CD4-positive, alpha-beta memory T cell (primary cell): ENCODE measurements around the gene PDE8B. TPM values are rescaled to one million over a fixed set of nuclear protein-coding genes. Genes with fewer than 3 reads are reported as not detected.

Source experiments
- CTCF ChIA-PET: fragments of 350-600 bp; sonication (Branson Sonifier 250); formaldehyde crosslinking; loops from one replicate; lab custom pipeline; 2021; ENCODE audit warnings: inconsistent platforms; ENCODE audit not compliant: partially characterized antibody; lab: Charles Lee
- POLR2A ChIA-PET: fragments of 350-600 bp; sonication (Branson Sonifier 250); formaldehyde crosslinking; loops from one replicate; lab custom pipeline; 2021; ENCODE audit not compliant: partially characterized antibody; lab: Charles Lee
- DNase-seq, 5 donors: peaks; one replicate each; pipeline versions ENCODE4 v3.0.0 to v3.0.0-alpha.2; 2020 to 2022; ENCODE audit warnings: mixed read lengths in 1 of 5
- H3K27ac ChIP-seq: one replicate; pipeline ENCODE4 v1.7.0; 2013; ENCODE audit warnings: low read depth, low read length
- H3K27me3 ChIP-seq: 2 replicates; pipeline ENCODE4 v1.7.0; 2013; ENCODE audit warnings: mild to moderate bottlenecking, low read length, moderate library complexity; ENCODE audit not compliant: insufficient read depth
- H3K36me3 ChIP-seq: 2 replicates; pipeline ENCODE4 v1.7.0; 2013; ENCODE audit warnings: mild to moderate bottlenecking, low read length, moderate library complexity; ENCODE audit not compliant: insufficient read depth
- H3K4me1 ChIP-seq: 2 replicates; pipeline ENCODE4 v1.7.0; 2013; ENCODE audit warnings: mild to moderate bottlenecking, low read length, moderate library complexity; ENCODE audit not compliant: insufficient read depth
- H3K4me3 ChIP-seq, 2 donors: one replicate each; pipeline ENCODE4 v1.7.0; 2013; ENCODE audit warnings: low read length in 2 of 2, mild to moderate bottlenecking in 1 of 2
- H3K9me3 ChIP-seq, 2 donors: one replicate each; pipeline ENCODE4 v1.7.0; 2013; ENCODE audit warnings: low read length in 2 of 2, control low read depth in 1 of 2; ENCODE audit not compliant: control insufficient read depth in 1 of 2
- H3K27ac Mint-ChIP-seq, 7 donors: one replicate each; pipeline ENCODE4 v1.8.0; 2020 to 2021; ENCODE audit warnings: mixed read lengths in 7 of 7, mild to moderate bottlenecking in 6 of 7, inconsistent platforms in 3 of 7, moderate library complexity in 3 of 7
- H3K27me3 Mint-ChIP-seq, 2 donors: one replicate each; pipeline ENCODE4 v1.8.0; 2020 to 2021; ENCODE audit warnings: mixed read lengths in 2 of 2
- H3K36me3 Mint-ChIP-seq, 2 donors: one replicate each; pipeline ENCODE4 v1.8.0; 2020 to 2021; ENCODE audit warnings: mixed read lengths in 2 of 2, inconsistent platforms in 1 of 2, mild to moderate bottlenecking in 1 of 2
- H3K4me1 Mint-ChIP-seq, 4 donors: one replicate each; pipeline ENCODE4 v1.8.0; 2020 to 2021; ENCODE audit warnings: mixed read lengths in 4 of 4, mild to moderate bottlenecking in 1 of 4
- H3K4me3 Mint-ChIP-seq, 8 donors: one replicate each; pipeline ENCODE4 v1.8.0; 2020 to 2021; ENCODE audit warnings: mixed read lengths in 8 of 8, mild to moderate bottlenecking in 7 of 8, moderate library complexity in 6 of 8, inconsistent platforms in 3 of 8
- H3K9me3 Mint-ChIP-seq, 8 donors: one replicate each; pipeline ENCODE4 v1.8.0; 2020 to 2021; ENCODE audit warnings: mixed read lengths in 8 of 8, mild to moderate bottlenecking in 5 of 8, inconsistent platforms in 3 of 8, moderate library complexity in 1 of 8
- intact Hi-C: fragments of 100-400 bp; cut with micrococcal nuclease; formaldehyde crosslinking; loops from one replicate; pipeline ENCODE4 v1.15.1; 2023
- polyA plus RNA-seq, 2 donors: library from polyadenylated mRNA; unstranded; fragments of 300-500 nt; fragmentation: Illumina TruSeq; gene quantifications; one replicate each; pipeline ENCODE4 v1.2.3, GENCODE V29; 2021
- total RNA-seq, 2 experiments: library from RNA; stranded (reverse); gene quantifications; one replicate each; pipeline ENCODE4 v1.2.3, GENCODE V29; 2021

PDE8B gene
- total and polyA plus RNA-seq, 4 experiments from 2014 or later, result 0.26 TPM; not detected in 3

- Histone ChIP-seq H3K9me3 (no peaks in the 10 kb centered on the region), H3K27ac (no peak overlapping the region), H3K36me3 (no peaks in the 10 kb centered on the region), H3K4me3 (no peak overlapping the region), H3K27me3 (no peaks in the 10 kb centered on the region), H3K4me1 (no peaks in the 10 kb centered on the region)
- Mint-ChIP-seq H3K9me3 (peaks cover 0 to 2% (median 0%) of the 10 kb centered on the region in 8 donors), H3K4me1 (no peaks in the 10 kb centered on the region), H3K27me3 (no peaks in the 10 kb centered on the region), H3K27ac (no peak overlapping the region), H3K4me3 (no peak overlapping the region), H3K36me3 (peaks cover 8 to 19% of the 10 kb centered on the region in 2 donors)
- DNase-seq, result peak in 1 of 5 donors; percentile 20
- CTCF ChIA-PET, result no interaction called here
- intact Hi-C loops, result no loop called here
- POLR2A ChIA-PET, result no interaction called here
Observed at GRCh38 chr5:77424921-77425320, 214.4 kb downstream of the PDE8B start.

- ChIA-PET CTCF (no interaction called here), POLR2A (no interaction called here)
- Mint-ChIP-seq H3K4me3 (no peak overlapping the region), H3K27ac (peak overlapping the region in 1 of 7 donors; percentile 42), H3K4me1 (no peaks in the 10 kb centered on the region), H3K9me3 (peaks cover 0 to 2% (median 0%) of the 10 kb centered on the region in 8 donors), H3K36me3 (peaks cover 8 to 21% of the 10 kb centered on the region in 2 donors), H3K27me3 (no peaks in the 10 kb centered on the region)
- Histone ChIP-seq H3K27ac (no peak overlapping the region), H3K4me1 (no peaks in the 10 kb centered on the region), H3K4me3 (no peak overlapping the region), H3K9me3 (no peaks in the 10 kb centered on the region), H3K36me3 (no peaks in the 10 kb centered on the region), H3K27me3 (no peaks in the 10 kb centered on the region)
- intact Hi-C loops, result no loop called here
- no peak for DNase-seq
Observed at GRCh38 chr5:77425420-77425819, 214.9 kb downstream of the PDE8B start.

GRCh38 chr5:77425998-77426659, 215.6 kb downstream of the PDE8B start:
- no peaks in the 10 kb centered on the region for H3K9me3 ChIP-seq
- peaks cover 0 to 2% (median 0%) of the 10 kb centered on the region in 8 donors for H3K9me3 Mint-ChIP-seq
- H3K36me3 Mint-ChIP-seq, result peaks cover 15 to 22% of the 10 kb centered on the region in 2 donors
- no peaks in the 10 kb centered on the region for H3K27me3 ChIP-seq
- H3K36me3 ChIP-seq, result no peaks in the 10 kb centered on the region
- no peak for DNase-seq
- H3K27me3 Mint-ChIP-seq, result no peaks in the 10 kb centered on the region
- H3K4me1 ChIP-seq, result no peaks in the 10 kb centered on the region
- no peak overlapping the region for H3K4me3 Mint-ChIP-seq
- no peaks in the 10 kb centered on the region for H3K4me1 Mint-ChIP-seq
- no peak overlapping the region for H3K4me3 ChIP-seq
- intact Hi-C loops, result no loop called here
- no peak overlapping the region for H3K27ac ChIP-seq
- ChIA-PET POLR2A (no interaction called here), CTCF (interaction anchor here (1.8 to 1.9 kb wide), 2 partner anchors 11 to 66 kb away, joined by 7 to 9 read pairs; partner anchors contain the start of gene WDR41)
- H3K27ac Mint-ChIP-seq, result no peak overlapping the region

GRCh38 chr5:77426670-77427069, 216.2 kb downstream of the PDE8B start:
- Mint-ChIP-seq H3K36me3 (peaks cover 20 to 27% of the 10 kb centered on the region in 2 donors), H3K9me3 (peaks cover 0 to 2% (median 0%) of the 10 kb centered on the region in 8 donors), H3K27me3 (no peaks in the 10 kb centered on the region), H3K27ac (no peak overlapping the region), H3K4me1 (no peaks in the 10 kb centered on the region), H3K4me3 (no peak overlapping the region)
- H3K4me3 ChIP-seq, result no peak overlapping the region
- POLR2A ChIA-PET, result no interaction called here
- intact Hi-C loops, result no loop called here
- CTCF ChIA-PET, result interaction anchor here (1.8 to 1.9 kb wide), 2 partner anchors 10 to 66 kb away, joined by 7 to 9 read pairs; partner anchors contain the start of gene WDR41
- no peaks in the 10 kb centered on the region for H3K4me1 ChIP-seq
- no peaks in the 10 kb centered on the region for H3K9me3 ChIP-seq
- H3K27me3 ChIP-seq, result no peaks in the 10 kb centered on the region
- no peak for DNase-seq
- no peak overlapping the region for H3K27ac ChIP-seq
- H3K36me3 ChIP-seq, result no peaks in the 10 kb centered on the region

- no peaks in the 10 kb centered on the region for H3K36me3 ChIP-seq
- POLR2A ChIA-PET, result no interaction called here
- H3K4me3 Mint-ChIP-seq, result no peak overlapping the region
Observed at GRCh38 chr5:77427998-77428397, 217.5 kb downstream of the PDE8B start.

GRCh38 chr5:77428526-77428925, 218.0 kb downstream of the PDE8B start:
- H3K4me3 ChIP-seq, result no peak overlapping the region
- no peak overlapping the region for H3K27ac ChIP-seq
- H3K27me3 Mint-ChIP-seq, result no peaks in the 10 kb centered on the region
- ChIA-PET POLR2A (no interaction called here), CTCF (interaction anchor here (1.5 kb wide), 1 partner anchor 9 kb away, joined by 3 read pairs; no protein-coding TSS in a partner anchor)
- no peaks in the 10 kb centered on the region for H3K4me1 ChIP-seq
- H3K9me3 ChIP-seq, result no peaks in the 10 kb centered on the region
- H3K36me3 ChIP-seq, result no peaks in the 10 kb centered on the region
- no peaks in the 10 kb centered on the region for H3K27me3 ChIP-seq
- H3K4me1 Mint-ChIP-seq, result no peaks in the 10 kb centered on the region
- no peak overlapping the region for H3K27ac Mint-ChIP-seq
- intact Hi-C loops, result no loop called here
- no peak for DNase-seq
- peaks cover 33 to 42% of the 10 kb centered on the region in 2 donors for H3K36me3 Mint-ChIP-seq
- H3K9me3 Mint-ChIP-seq, result no peaks in the 10 kb centered on the region
- H3K4me3 Mint-ChIP-seq, result no peak overlapping the region

More at GRCh38 chr5:77427998-77428397, 217.5 kb downstream of the PDE8B start:
- H3K4me1 ChIP-seq, result no peaks in the 10 kb centered on the region
- DNase-seq, result no peak
- H3K9me3 Mint-ChIP-seq, result no peaks in the 10 kb centered on the region
- no peaks in the 10 kb centered on the region for H3K27me3 Mint-ChIP-seq
- no peak overlapping the region for H3K27ac Mint-ChIP-seq
- intact Hi-C loops, result no loop called here
- no peaks in the 10 kb centered on the region for H3K4me1 Mint-ChIP-seq
- CTCF ChIA-PET, result interaction anchor here (1.5 to 1.9 kb wide), 2 partner anchors 8 to 9 kb away, joined by 3 to 7 read pairs; no protein-coding TSS in a partner anchor
- no peaks in the 10 kb centered on the region for H3K9me3 ChIP-seq
- peaks cover 30 to 40% of the 10 kb centered on the region in 2 donors for H3K36me3 Mint-ChIP-seq
- H3K27ac ChIP-seq, result no peak overlapping the region
- no peak overlapping the region for H3K4me3 ChIP-seq
- H3K27me3 ChIP-seq, result no peaks in the 10 kb centered on the region

GRCh38 chr5:77430726-77431125, 220.2 kb downstream of the PDE8B start:
- Mint-ChIP-seq H3K27me3 (no peaks in the 10 kb centered on the region), H3K27ac (no peak overlapping the region), H3K4me1 (no peaks in the 10 kb centered on the region), H3K4me3 (no peak overlapping the region), H3K9me3 (no peaks in the 10 kb centered on the region), H3K36me3 (peaks cover 45 to 55% of the 10 kb centered on the region in 2 donors)
- no peaks in the 10 kb centered on the region for H3K36me3 ChIP-seq
- no peak overlapping the region for H3K27ac ChIP-seq
- POLR2A ChIA-PET, result no interaction called here
- no peak overlapping the region for H3K4me3 ChIP-seq
- intact Hi-C loops, result no loop called here
- H3K4me1 ChIP-seq, result no peaks in the 10 kb centered on the region
- CTCF ChIA-PET, result no interaction called here
- DNase-seq, result no peak
- no peaks in the 10 kb centered on the region for H3K9me3 ChIP-seq
- H3K27me3 ChIP-seq, result no peaks in the 10 kb centered on the region
